Osteocyte (in vitro differentiated cells): ENCODE measurements around the gene C3orf22. TPM values are rescaled to one million over a fixed set of nuclear protein-coding genes. Genes with fewer than 3 reads are reported as not detected.

Experiments used
- DNase-seq: peaks from one replicate; pipeline ENCODE4 v3.0.0; 2021; ENCODE audit warnings: mixed read lengths; ENCODE audit not compliant: unreplicated experiment; ENCODE audit errors: extremely low spot score
- H3K27ac Mint-ChIP-seq: one replicate; pipeline ENCODE4 v1.8.0; 2021; ENCODE audit warnings: mild to moderate bottlenecking, mixed read lengths; ENCODE audit not compliant: unreplicated experiment
- H3K27me3 Mint-ChIP-seq: one replicate; pipeline ENCODE4 v1.8.0; 2021; ENCODE audit warnings: mixed read lengths; ENCODE audit not compliant: unreplicated experiment
- H3K36me3 Mint-ChIP-seq: one replicate; pipeline ENCODE4 v1.8.0; 2021; ENCODE audit warnings: mixed read lengths; ENCODE audit not compliant: unreplicated experiment
- H3K4me1 Mint-ChIP-seq: one replicate; pipeline ENCODE4 v1.8.0; 2021; ENCODE audit warnings: mixed read lengths; ENCODE audit not compliant: unreplicated experiment
- H3K4me3 Mint-ChIP-seq: one replicate; pipeline ENCODE4 v1.8.0; 2021; ENCODE audit warnings: mild to moderate bottlenecking, moderate library complexity, mixed read lengths; ENCODE audit not compliant: unreplicated experiment
- H3K9me3 Mint-ChIP-seq: one replicate; pipeline ENCODE4 v1.8.0; 2021; ENCODE audit warnings: mixed read lengths; ENCODE audit not compliant: unreplicated experiment
- CTCF ChIP-seq: fragments of 200-600 bp; sonication (generic); IDR thresholded peaks from 2 replicates; pipeline ENCODE4 v1.5.0; 2021; ENCODE audit warnings: antibody characterized with exemption, mild to moderate bottlenecking, moderate library complexity
- total RNA-seq: library from RNA; stranded (reverse); gene quantifications from 2 replicates; pipeline ENCODE4 v1.2.1, GENCODE V29; 2021

The C3orf22 gene
- total RNA-seq, 1 donor from 2014 or later = not detected

- no peaks in the 10 kb centered on the region for H3K36me3 Mint-ChIP-seq
- TF ChIP-seq CTCF = peak; percentile 12
- no peak for DNase-seq
- peaks cover under 1% of the 10 kb centered on the region for H3K9me3 Mint-ChIP-seq
- no peak overlapping the region for H3K4me3 Mint-ChIP-seq
- H3K27ac Mint-ChIP-seq = no peak overlapping the region
- no peaks in the 10 kb centered on the region for H3K4me1 Mint-ChIP-seq
- H3K27me3 Mint-ChIP-seq = peaks cover 35% of the 10 kb centered on the region
Observed at GRCh38 chr3:126567696-126568438, 9.1 kb upstream of the C3orf22 start.

- TF ChIP-seq CTCF = no peak
- Mint-ChIP-seq H3K4me3 (no peak overlapping the region), H3K27me3 (peaks cover 60% of the 10 kb centered on the region), H3K27ac (no peak overlapping the region), H3K4me1 (no peaks in the 10 kb centered on the region), H3K9me3 (peaks cover 14% of the 10 kb centered on the region), H3K36me3 (no peaks in the 10 kb centered on the region)
- no peak for DNase-seq
Observed at GRCh38 chr3:126562737-126563276, 4.1 kb upstream of the C3orf22 start.

GRCh38 chr3:126557761-126558160 is 971 bp downstream of the C3orf22 start:
- Mint-ChIP-seq H3K9me3 (peaks cover 12% of the 10 kb centered on the region), H3K4me3 (no peak overlapping the region), H3K27me3 (peaks cover 26% of the 10 kb centered on the region), H3K36me3 (no peaks in the 10 kb centered on the region), H3K27ac (no peak overlapping the region), H3K4me1 (no peaks in the 10 kb centered on the region)
- TF ChIP-seq CTCF = no peak
- DNase-seq = peak; percentile 80

GRCh38 chr3:126557415-126557745 is 1.4 kb downstream of the C3orf22 start:
- peak; percentile 83 for DNase-seq

More at GRCh38 chr3:126557415-126557745, 1.4 kb downstream of the C3orf22 start:
- Mint-ChIP-seq H3K9me3 (peaks cover 9% of the 10 kb centered on the region), H3K4me1 (no peaks in the 10 kb centered on the region), H3K4me3 (no peak overlapping the region), H3K36me3 (no peaks in the 10 kb centered on the region), H3K27ac (no peak overlapping the region), H3K27me3 (peaks cover 23% of the 10 kb centered on the region)
- no peak for TF ChIP-seq CTCF
